ENCODE measurements around the gene LILRB5. TPM values are rescaled to one million over a fixed set of nuclear protein-coding genes. Genes with fewer than 3 reads are reported as not detected.

LILRB5 gene
- total and polyA plus RNA-seq, 2 of the 4 experiments (the other 2 are of a cell fraction) = not detected

GRCh38 chr19:54229146-54229545, 27.9 kb downstream of the LILRB5 start:
- peaks cover 4% of the 10 kb centered on the region for H3K27me3 ChIP-seq (ENCODE audit: control insufficient read depth, insufficient read depth, low read length)
- ATAC-seq (ENCODE audit: low read depth) = no peak
- CTCF ChIA-PET = interaction anchor here (0.6 kb wide), 1 partner anchor 18 kb away, joined by 7 read pairs; no protein-coding TSS in a partner anchor
- BruUV-seq (replicated peaks) = no TSS peak
- no peaks in the 10 kb centered on the region for H3K4me1 ChIP-seq (ENCODE audit: control insufficient read depth, insufficient read depth, low read length)
- no peaks in the 10 kb centered on the region for H3K79me1 ChIP-seq (ENCODE audit: low read depth in 1 of 2, low read length in 2 of 2)
- H4K91ac ChIP-seq (ENCODE audit: insufficient read depth, low read depth, low read length) = no peak overlapping the region
- H2BK20ac ChIP-seq (ENCODE audit: low read depth, low read length) = no peak overlapping the region
- no peaks in the 10 kb centered on the region for H3K9me3 ChIP-seq (ENCODE audit: control insufficient read depth, insufficient read depth, low read length)
- no peak overlapping the region for H2BK5ac ChIP-seq (ENCODE audit: low read depth, low read length, poor library complexity, severe bottlenecking)
- DNase-seq = no peak
- no peaks in the 10 kb centered on the region for H4K20me1 ChIP-seq (ENCODE audit: insufficient read depth, low read length)
- H3K9me1 ChIP-seq (ENCODE audit: insufficient read depth, low read length) = no peaks in the 10 kb centered on the region; the same call in 1 of the 2 replicates
- POLR2A ChIA-PET (ENCODE audit: unreplicated experiment) = interaction anchor here (0.8 kb wide), 1 partner anchor 24 kb away, joined by 4 read pairs; no protein-coding TSS in a partner anchor
- H2AK5ac ChIP-seq (ENCODE audit: low read depth, low read length) = no peak overlapping the region
- H3K18ac ChIP-seq (ENCODE audit: low read depth, low read length) = no peak overlapping the region
- H3K4ac ChIP-seq (ENCODE audit: low read depth, low read length) = no peak overlapping the region
- TF ChIP-seq NFE2L2 (IDR thresholded peaks at IDR 0.05; ENCODE audit: low read depth, low read length) (no peak), CHD1 (IDR thresholded peaks at IDR 0.05; ENCODE audit: low read depth, low read length) (no peak), ELK1 (IDR thresholded peaks at IDR 0.05; ENCODE audit: borderline replicate concordance, low read depth, low read length) (no peak), MAFK (IDR thresholded peaks at IDR 0.05; ENCODE audit: low read depth, low read length) (no peak), BHLHE40 (IDR thresholded peaks at IDR 0.05; ENCODE audit: low read depth, low read length) (no peak), MAZ (IDR thresholded peaks at IDR 0.05; ENCODE audit: borderline replicate concordance, low read depth, low read length) (no peak), RAD21 (IDR thresholded peaks at IDR 0.05; ENCODE audit: low read length) (no peak), POLR2A (IDR thresholded peaks at IDR 0.05; ENCODE audit: low read depth, low read length) (no peak), RFX5 (IDR thresholded peaks at IDR 0.05; ENCODE audit: low read depth, low read length) (no peak), CTCF (conservative IDR thresholded peaks at IDR 0.05; ENCODE audit: low read depth, low read length) (no peak), SMC3 (IDR thresholded peaks at IDR 0.05; ENCODE audit: low read depth, low read length) (no peak), RCOR1 (IDR thresholded peaks at IDR 0.05; ENCODE audit: insufficient replicate concordance, low read length) (no peak), USF2 (IDR thresholded peaks at IDR 0.05; ENCODE audit: low read depth, low read length) (no peak), FOS (IDR thresholded peaks at IDR 0.05; ENCODE audit: low read depth, low read length) (no peak), CEBPB (IDR thresholded peaks at IDR 0.05; ENCODE audit: low read depth, low read length) (no peak), MXI1 (IDR thresholded peaks at IDR 0.05; ENCODE audit: borderline replicate concordance, low read depth, low read length) (no peak)
- no peak overlapping the region for H4K5ac ChIP-seq (ENCODE audit: low read depth, low read length)
- no peak overlapping the region for H2BK15ac ChIP-seq (ENCODE audit: low read depth, low read length)
- dilution Hi-C loops (cut with HindIII; ENCODE audit: low sequenced_read_pairs, unreplicated experiment) = no loop called here
- H2AFZ ChIP-seq (replicated peaks; ENCODE audit: low read length, poor library complexity) = no peak overlapping the region
- H3K23ac ChIP-seq (ENCODE audit: low read depth, low read length) = no peak overlapping the region
- H2AK9ac ChIP-seq (replicated peaks; ENCODE audit: low read depth, low read length, poor library complexity) = no peak overlapping the region
- H3K9ac ChIP-seq (ENCODE audit: low read depth, low read length) = no peak overlapping the region
- H3K56ac ChIP-seq (ENCODE audit: extremely low read depth, insufficient read depth, low read length) = no peak overlapping the region
- no peak overlapping the region for H2BK120ac ChIP-seq (ENCODE audit: low read depth, low read length)
- intact Hi-C loops (cut with micrococcal nuclease) = no loop called here
- 64% methylated on average over 6 of the region's 8 CpGs; no CpG with 5 or more reads in 1 of the 2 experiments for WGBS, 2 experiments (ENCODE audit: extremely low coverage in 2 of 2, insufficient read length in 1 of 2)
- no peak overlapping the region for H4K8ac ChIP-seq (ENCODE audit: low read depth in 2 of 2, low read length in 2 of 2)
- no peak overlapping the region for H3K14ac ChIP-seq (replicated peaks; ENCODE audit: low read depth, low read length)
- no peak overlapping the region for H3K4me3 ChIP-seq (ENCODE audit: insufficient read depth, low read depth, low read length)
- in situ Hi-C loops (cut with MboI; ENCODE audit: low sequenced_read_pairs) = no loop called here
- no peak overlapping the region for H3K27ac ChIP-seq (ENCODE audit: insufficient read depth, low read length)
- H3K4me2 ChIP-seq (ENCODE audit: low read depth, low read length) = no peak overlapping the region
- no peaks in the 10 kb centered on the region for H3K36me3 ChIP-seq (ENCODE audit: control insufficient read depth, insufficient read depth, low read length)
